ENCODE measurements around the gene THBS3.
"Not testable (repeated sequence)": the region's sequence is repeated elsewhere in the genome, so short reads cannot be mapped to it uniquely, and the experiment has no call there.

Gene THBS3

GRCh38 chr1:155172732-155173477 lies 34.8 kb downstream of the THBS3 start, which contains the start of gene KRTCAP2:
Gene KRTCAP2, minus strand, starts transcription at chr1:155173304. Its CDS starts 80 bp downstream, at chr1:155173224.
- DNase-seq = peak; percentile 97

GRCh38 chr1:155171836-155172731 lies 35.6 kb downstream of the THBS3 start:
- no peak for DNase-seq

GRCh38 chr1:155170806-155171205 lies 36.9 kb downstream of the THBS3 start:
- no peak for DNase-seq

DNA sequence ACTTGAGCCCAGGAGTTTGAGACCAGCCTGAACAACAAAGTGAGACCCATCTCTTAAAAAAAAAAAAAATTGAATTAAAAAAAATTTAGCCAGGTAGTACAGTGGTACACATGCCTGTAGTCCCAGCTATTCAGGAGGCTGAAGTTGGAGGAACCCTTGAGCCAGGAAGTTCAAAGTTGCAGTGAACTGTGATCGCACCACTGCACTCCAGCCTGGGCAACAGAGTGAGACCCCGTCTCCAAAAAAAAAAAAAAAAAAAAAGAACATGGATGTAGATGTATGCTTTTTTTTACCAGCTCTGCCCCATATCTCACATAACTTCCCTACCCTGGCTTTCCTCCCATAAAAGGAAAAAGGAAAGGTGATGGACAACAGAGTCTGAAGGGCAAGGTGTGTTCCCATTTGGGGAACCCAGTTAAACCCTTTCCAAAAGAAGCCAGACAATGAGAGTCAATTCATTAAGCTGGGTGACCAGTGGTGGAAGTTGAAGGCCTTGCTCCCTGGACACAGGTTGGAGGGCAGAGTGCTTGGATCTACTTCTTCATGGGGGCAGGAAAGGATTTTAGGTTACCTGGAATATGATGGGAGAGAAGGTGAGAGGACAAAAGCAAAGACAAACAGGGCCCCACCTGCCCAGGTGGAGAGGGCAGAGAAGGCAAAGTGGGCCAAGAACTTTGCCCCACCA lies 37.5 kb downstream of the THBS3 start:
- no peak for DNase-seq

DNA sequence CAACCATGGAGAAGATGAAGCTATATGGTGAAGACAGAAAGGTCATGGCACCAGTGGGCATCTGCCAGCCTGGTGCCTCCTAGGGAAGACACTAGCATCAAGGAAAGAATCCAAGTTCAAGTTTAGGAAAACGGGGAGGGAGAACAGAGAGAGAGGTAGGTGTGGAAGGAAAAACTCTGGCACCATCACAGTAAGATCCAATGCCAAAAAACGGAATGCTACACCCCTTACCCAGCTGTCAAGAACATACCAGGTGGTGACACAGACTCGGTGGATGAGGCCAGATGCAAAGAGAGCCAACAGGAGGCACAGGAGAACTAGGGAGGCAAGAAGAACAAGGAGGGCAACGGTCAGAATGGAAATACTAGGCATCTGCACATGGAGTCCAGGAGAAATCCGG lies 38.2 kb downstream of the THBS3 start:
- no peak for DNase-seq

DNA sequence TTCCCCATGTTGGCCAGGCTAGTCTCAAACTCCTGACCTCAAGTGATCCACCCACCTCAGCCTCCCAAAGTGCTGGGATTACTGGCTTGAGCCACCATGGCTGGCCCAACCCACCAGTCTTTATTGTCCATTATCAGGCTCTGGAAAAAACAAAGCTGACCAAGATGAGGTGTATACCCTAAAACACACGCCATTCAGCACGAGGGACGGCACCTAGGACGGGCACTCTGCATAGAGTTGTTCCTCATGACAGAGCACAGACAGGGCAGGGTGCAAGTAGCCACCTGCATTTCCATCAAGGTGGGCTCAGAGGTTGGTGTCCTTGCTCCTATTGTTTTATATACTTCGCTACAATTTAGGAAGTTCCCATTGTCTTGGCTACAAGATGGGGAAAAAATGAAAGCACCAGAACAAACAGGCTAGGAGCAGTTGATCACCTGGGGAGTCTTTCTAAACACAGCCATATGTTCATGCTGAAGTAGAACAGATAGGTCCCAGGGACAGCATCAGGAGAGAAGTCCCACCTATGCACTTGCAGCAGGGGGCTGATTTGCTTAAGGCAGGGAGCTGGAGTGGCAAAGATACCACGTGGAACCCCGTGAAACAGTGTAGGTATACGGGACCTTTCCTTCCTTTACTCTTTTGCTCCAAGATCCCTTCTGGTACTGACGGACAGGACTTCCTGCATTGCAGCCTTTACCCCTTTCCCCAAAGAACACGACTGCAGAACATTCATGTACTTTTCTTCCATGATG lies 39.1 kb downstream of the THBS3 start:
- DNase-seq = no peak

- not testable (repeated sequence) for DNase-seq
Observed at GRCh38 chr1:155168105-155168445, 39.6 kb downstream of the THBS3 start.

- peak; percentile 84 for DNase-seq
Observed at GRCh38 chr1:155167166-155168104, 40.3 kb downstream of the THBS3 start.

DNA sequence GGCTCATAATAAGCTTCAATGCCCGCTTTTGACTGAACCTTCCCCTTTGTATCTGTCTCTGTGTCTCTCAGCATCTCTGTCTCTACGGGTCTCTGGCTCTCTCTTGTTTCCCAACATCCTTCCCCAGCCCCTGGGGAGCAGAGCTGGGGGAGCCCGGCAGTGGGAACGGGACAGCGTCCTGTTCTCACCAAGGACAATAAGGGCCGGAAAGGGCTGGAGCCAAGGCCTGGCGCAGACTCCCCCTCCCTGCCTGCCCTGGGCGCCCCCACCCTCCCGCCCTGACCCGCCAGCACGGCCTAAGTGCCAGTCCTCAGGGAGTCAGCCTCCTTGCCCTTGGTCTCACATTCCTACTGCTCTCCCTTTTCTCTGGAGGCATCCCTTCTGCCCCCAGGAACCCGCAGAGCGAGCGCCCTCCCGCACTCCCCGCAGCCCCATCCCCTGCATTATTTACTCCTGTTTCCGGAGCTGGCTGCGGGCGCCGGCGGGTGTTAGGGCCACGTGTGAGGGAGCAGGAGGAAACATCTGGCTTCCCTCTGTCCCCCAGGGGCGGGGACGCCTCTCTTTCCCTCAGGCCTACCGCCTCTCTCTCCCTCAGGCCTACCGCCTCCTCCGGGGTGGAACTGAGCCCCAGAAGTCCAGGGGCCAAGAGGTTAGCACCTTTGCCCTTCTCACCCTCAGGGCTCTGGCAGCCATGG lies 41.1 kb downstream of the THBS3 start:
- no peak for DNase-seq

- no peak for DNase-seq
Observed at GRCh38 chr1:155166051-155166470, 41.6 kb downstream of the THBS3 start.

DNA sequence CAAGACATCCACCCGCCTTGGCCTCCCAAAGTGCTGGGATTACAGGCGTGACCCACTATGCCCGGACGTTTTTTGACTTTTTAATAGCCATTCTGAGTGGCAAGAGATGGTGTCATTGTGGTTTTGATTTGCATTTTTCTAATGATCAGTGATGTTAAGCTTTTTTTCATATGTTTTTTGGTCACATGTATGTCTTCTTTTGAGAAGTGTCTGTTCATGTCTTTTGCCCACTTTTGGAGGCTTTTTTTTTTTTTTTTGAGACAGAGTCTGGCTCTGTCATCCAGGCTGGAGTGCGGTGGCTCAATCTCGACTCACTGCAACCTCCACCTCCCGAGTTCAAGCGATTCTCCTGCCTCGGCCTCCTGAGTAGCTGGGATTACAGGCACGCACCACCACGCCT lies 43.1 kb downstream of the THBS3 start:
- DNase-seq = not testable (repeated sequence)

GRCh38 chr1:155163785-155164184 lies 43.9 kb downstream of the THBS3 start:
- DNase-seq = not testable (repeated sequence)

DNA sequence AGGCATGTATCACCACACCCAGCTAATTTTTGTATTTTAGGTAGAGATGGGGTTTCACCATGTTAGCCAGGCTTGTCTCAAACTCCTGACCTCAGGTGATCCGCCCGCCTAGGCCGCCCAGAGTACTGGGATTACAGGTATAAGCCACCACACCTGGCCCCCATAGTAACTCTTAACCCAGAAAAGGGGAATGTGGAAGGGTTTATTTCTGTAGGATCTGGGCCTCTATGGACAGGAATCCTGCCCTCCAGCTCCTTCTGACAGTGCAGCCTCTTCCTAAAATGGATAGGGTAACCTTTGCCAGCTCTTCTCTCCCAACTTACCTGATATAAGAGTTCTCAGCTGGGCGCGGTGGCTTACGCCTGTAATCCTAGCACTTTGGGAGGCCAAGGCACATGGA lies 45.1 kb downstream of the THBS3 start:
- DNase-seq = not testable (repeated sequence)

GRCh38 chr1:155160128-155160527 lies 47.6 kb downstream of the THBS3 start:
- no peak for DNase-seq

DNA sequence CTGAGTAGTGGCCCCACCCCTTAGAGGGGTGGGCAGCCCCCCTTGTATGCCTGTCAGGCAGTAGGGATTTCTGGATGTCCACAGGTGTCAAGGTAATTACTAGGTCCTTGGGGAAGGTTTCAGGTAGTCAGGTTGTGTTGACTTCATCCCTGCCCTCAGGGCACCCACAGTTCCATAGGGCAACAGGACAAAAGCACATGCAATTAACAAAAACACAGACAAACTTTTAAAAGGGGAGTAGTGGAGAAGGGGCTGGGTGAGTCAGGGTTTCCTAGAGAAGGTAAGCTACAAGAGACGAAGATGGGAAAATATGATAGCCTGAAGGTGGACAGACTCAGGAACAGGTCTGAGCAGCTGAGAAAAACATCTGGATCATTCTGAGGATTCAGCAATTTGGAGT lies 48.7 kb downstream of the THBS3 start:
- DNase-seq = no peak

- DNase-seq = not testable (repeated sequence)
Observed at GRCh38 chr1:155155996-155156643, 51.6 kb downstream of the THBS3 start.
